Activated CD8-positive, alpha-beta T cell treated with anti-CD3 and anti-CD28 coated beads for 36 hours (primary cell): ENCODE measurements around the gene MAP1LC3B2. TPM values are rescaled to one million over a fixed set of nuclear protein-coding genes. Genes with fewer than 3 reads are reported as not detected.
A peak's percentile ranks its signal among the peaks of the same experiment; 100 is the strongest.

Experiments used
- ATAC-seq: fragments of 200-7000 bp; cut with Tn5 transposase; one replicate; pipeline ENCODE4 v1.10.0; 2021; ENCODE audit warnings: mild to moderate bottlenecking, moderate library complexity
- CTCF ChIA-PET: fragments of 350-600 bp; sonication (Branson Sonifier 250); formaldehyde crosslinking; loops from one replicate; lab custom pipeline; 2021; ENCODE audit warnings: antibody characterized with exemption; lab: Charles Lee
- POLR2A ChIA-PET: fragments of 350-600 bp; sonication (Branson Sonifier 250); formaldehyde crosslinking; loops from one replicate; lab custom pipeline; 2021; ENCODE audit warnings: antibody characterized with exemption; lab: Charles Lee
- DNase-seq: peaks from one replicate; pipeline ENCODE4 v3.0.0-alpha.2; 2020
- H3K27ac Mint-ChIP-seq: one replicate; pipeline ENCODE4 v1.8.0; 2021; ENCODE audit warnings: mild to moderate bottlenecking, mixed read lengths
- H3K27me3 Mint-ChIP-seq: one replicate; pipeline ENCODE4 v1.8.0; 2021; ENCODE audit warnings: mixed read lengths
- H3K36me3 Mint-ChIP-seq: one replicate; pipeline ENCODE4 v1.8.0; 2021; ENCODE audit warnings: low read depth, mixed read lengths
- H3K4me1 Mint-ChIP-seq: one replicate; pipeline ENCODE4 v1.8.0; 2021; ENCODE audit warnings: low read depth, mixed read lengths
- H3K4me3 Mint-ChIP-seq: one replicate; pipeline ENCODE4 v1.8.0; 2021; ENCODE audit warnings: mild to moderate bottlenecking, moderate library complexity, mixed read lengths
- H3K9me3 Mint-ChIP-seq: one replicate; pipeline ENCODE4 v1.8.0; 2021; ENCODE audit warnings: mixed read lengths
- intact Hi-C: fragments of 100-400 bp; cut with micrococcal nuclease; formaldehyde crosslinking; loops from one replicate; pipeline ENCODE4 v1.10.0; 2022
- total RNA-seq, 2 experiments: library from RNA; stranded (reverse); gene quantifications; one replicate each; pipeline ENCODE4 v1.2.3, GENCODE V29; 2021
- TF ChIP-seq, protein P1 (sequence below): fragments of 200-600 bp; IDR thresholded peaks from one replicate; pipeline ENCODE4 v1.8.0; 2022; ENCODE audit warnings: antibody characterized with exemption, mild to moderate bottlenecking

The MAP1LC3B2 gene
- total RNA-seq, 2 experiments from 2014 or later, result 1.9 to 3.1 TPM

DNA sequence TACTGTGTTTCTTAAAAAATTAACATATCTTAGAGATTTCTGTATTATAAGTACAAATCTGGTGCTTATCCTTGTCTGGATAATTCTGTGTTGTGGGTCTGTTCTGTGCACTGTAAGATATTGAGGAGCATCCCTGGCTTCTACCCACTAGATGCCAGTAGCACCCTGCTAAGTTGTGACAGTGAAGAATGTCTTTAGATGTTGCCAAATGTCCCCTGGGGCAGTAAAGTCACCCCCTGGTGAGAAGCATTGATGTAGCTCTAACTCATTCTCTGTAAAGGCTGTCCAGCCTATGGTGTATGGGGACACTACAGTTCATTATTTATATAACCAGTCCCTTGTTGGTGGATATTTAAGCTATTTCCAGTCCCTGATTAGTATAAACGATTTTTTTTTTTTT is 31.4 kb downstream of the MAP1LC3B2 start:
- ATAC-seq, result no peak
- no peak for DNase-seq
- ChIA-PET CTCF (interaction anchor here (1.5 kb wide), 1 partner anchor 10 kb away, joined by 7 read pairs; no protein-coding TSS in a partner anchor), POLR2A (interaction anchor here (0.6 kb wide), 1 partner anchor 33 kb away, joined by 5 read pairs; no protein-coding TSS in a partner anchor)
- Mint-ChIP-seq H3K27me3 (no peaks in the 10 kb centered on the region), H3K36me3 (no peaks in the 10 kb centered on the region), H3K9me3 (no peaks in the 10 kb centered on the region), H3K4me1 (peaks cover 15% of the 10 kb centered on the region), H3K27ac (no peak overlapping the region), H3K4me3 (no peak overlapping the region)
- intact Hi-C loops, result loop anchor here (5.0 to 10.0 kb wide), 2 partner anchors 316 to 448 kb away; partner anchors contain the start of gene MED13L
- TF ChIP-seq, protein P1, sequence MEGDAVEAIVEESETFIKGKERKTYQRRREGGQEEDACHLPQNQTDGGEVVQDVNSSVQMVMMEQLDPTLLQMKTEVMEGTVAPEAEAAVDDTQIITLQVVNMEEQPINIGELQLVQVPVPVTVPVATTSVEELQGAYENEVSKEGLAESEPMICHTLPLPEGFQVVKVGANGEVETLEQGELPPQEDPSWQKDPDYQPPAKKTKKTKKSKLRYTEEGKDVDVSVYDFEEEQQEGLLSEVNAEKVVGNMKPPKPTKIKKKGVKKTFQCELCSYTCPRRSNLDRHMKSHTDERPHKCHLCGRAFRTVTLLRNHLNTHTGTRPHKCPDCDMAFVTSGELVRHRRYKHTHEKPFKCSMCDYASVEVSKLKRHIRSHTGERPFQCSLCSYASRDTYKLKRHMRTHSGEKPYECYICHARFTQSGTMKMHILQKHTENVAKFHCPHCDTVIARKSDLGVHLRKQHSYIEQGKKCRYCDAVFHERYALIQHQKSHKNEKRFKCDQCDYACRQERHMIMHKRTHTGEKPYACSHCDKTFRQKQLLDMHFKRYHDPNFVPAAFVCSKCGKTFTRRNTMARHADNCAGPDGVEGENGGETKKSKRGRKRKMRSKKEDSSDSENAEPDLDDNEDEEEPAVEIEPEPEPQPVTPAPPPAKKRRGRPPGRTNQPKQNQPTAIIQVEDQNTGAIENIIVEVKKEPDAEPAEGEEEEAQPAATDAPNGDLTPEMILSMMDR, result no peak

DNA sequence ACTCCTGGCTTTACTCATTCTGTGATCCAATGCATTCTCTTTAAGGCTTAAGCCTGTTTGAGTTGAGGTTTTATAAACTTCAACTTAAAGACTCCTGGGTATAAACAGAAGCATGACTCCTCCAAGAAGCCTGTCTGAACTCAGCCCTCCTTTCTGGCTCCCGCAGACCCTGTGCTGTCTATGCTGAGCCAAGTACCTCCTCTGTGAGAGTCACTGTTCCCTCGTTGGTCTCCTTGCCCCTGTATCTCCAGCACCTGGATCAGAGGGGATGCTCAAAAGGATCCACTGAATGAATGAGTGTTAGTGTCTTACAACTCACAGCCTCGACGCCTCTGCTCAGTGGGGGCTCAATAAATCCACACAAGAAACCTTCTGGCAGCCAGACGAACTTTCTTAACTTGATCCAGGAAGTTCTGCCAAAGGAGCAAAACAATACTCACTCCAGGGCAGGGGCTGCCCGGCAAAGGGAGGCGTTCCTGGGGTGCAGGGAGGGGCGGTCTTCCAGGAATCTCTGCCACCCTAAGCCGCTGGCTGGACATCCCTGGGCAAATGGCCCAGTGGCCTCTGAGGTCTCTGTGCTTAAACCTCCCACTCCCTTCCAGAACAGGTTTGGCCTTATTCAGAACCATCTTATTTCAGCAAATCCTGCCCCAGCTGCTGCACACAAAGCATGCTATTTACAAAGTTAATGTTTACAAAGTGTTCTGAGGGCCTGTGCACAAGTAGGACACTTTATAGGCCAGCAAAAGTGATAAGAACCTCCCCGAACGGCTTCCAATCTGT is 32.9 kb downstream of the MAP1LC3B2 start:
- ChIA-PET CTCF (no interaction called here), POLR2A (interaction anchor here (0.9 kb wide), 1 partner anchor 28 kb away, joined by 3 read pairs; no protein-coding TSS in a partner anchor)
- ATAC-seq, result no peak
- no peak overlapping the region for H3K4me3 Mint-ChIP-seq
- no peak for DNase-seq
- TF ChIP-seq, protein P1, result no peak
- peaks cover 15% of the 10 kb centered on the region for H3K4me1 Mint-ChIP-seq
- H3K9me3 Mint-ChIP-seq, result no peaks in the 10 kb centered on the region
- no peak overlapping the region for H3K27ac Mint-ChIP-seq
- no peaks in the 10 kb centered on the region for H3K36me3 Mint-ChIP-seq
- H3K27me3 Mint-ChIP-seq, result no peaks in the 10 kb centered on the region
- intact Hi-C loops, result loop anchor here (5.0 to 10.0 kb wide), 2 partner anchors 317 to 450 kb away; partner anchors contain the start of gene MED13L

DNA sequence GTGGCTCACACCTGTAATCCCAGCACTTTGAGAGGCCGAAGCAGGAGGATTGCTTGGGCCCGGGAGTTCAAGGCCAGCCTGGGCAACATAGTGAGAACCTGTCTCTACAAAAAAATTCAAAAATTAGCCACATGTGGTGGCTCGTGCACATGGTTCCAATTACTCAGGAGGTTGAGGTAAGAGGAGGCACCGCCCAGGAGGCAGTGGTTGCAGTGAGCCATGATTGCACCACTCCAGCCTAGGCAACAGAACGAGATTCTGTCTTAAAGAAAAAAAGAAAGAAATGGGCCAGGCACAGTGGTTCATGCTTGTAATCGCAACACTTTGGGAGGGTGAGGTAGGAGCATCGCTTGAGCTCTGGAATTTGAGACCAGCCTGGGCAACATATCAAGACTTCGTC is 33.5 kb downstream of the MAP1LC3B2 start:
- Mint-ChIP-seq H3K4me3 (no peak overlapping the region), H3K36me3 (no peaks in the 10 kb centered on the region), H3K4me1 (peaks cover 15% of the 10 kb centered on the region), H3K27me3 (no peaks in the 10 kb centered on the region), H3K27ac (no peak overlapping the region), H3K9me3 (no peaks in the 10 kb centered on the region)
- POLR2A ChIA-PET, result no interaction called here
- TF ChIP-seq, protein P1, result no peak
- ATAC-seq (no peak), DNase-seq (no peak)
- intact Hi-C loops, result loop anchor here (5.0 to 10.0 kb wide), 2 partner anchors 318 to 450 kb away; partner anchors contain the start of gene MED13L
- CTCF ChIA-PET, result no interaction called here

DNA sequence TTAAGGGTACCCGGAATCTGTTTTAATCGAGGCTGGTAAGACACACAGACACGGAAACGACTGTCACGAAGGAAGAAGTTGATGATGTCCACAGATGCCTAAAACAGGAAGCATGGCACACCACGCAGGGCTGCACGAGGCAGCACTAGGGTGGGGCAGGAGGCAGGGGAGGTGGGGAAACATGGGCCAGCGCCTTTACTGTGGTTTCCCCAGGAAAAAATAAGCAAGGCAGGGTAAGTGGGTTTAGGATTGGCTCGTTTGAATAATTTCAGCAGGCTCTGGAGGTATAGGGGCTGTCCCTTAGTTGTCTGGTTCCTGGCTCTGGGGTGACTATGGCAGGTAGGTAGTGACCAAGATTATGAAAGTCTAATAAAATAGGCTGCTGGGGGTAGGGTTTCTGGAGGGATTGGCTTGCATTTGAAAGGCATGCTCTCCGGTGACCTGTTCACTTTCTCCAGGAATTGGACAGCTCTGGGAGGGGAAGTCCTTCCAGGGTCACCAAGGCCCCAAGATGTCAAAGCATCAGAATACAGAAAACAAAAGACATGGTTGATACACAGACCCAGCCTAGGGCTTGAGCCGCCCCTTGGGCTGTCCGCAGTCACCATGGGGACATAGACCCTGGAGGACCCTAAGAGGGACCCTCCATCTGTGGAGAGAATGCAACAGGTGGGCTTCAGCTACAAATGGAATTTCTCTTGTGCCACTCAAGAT is 35.3 kb downstream of the MAP1LC3B2 start:
- Mint-ChIP-seq H3K27ac (peak overlapping the region; percentile 79), H3K36me3 (no peaks in the 10 kb centered on the region), H3K4me3 (peak overlapping the region; percentile 1), H3K4me1 (peaks cover 15% of the 10 kb centered on the region), H3K9me3 (no peaks in the 10 kb centered on the region), H3K27me3 (no peaks in the 10 kb centered on the region)
- POLR2A ChIA-PET, result no interaction called here
- CTCF ChIA-PET, result no interaction called here
- intact Hi-C loops, result loop anchor here (5.0 to 10.0 kb wide), 2 partner anchors 320 to 452 kb away; partner anchors contain the start of gene MED13L
- DNase-seq (peak; percentile 68), ATAC-seq (peak; percentile 96)
- TF ChIP-seq, protein P1, result no peak
